ENCODE results near the gene APOB. TPM values are rescaled to one million over a fixed set of nuclear protein-coding genes. Genes with fewer than 3 reads are reported as not detected.

Gene APOB
- total RNA-seq, 1 experiment from 2014 or later = not detected

DNA sequence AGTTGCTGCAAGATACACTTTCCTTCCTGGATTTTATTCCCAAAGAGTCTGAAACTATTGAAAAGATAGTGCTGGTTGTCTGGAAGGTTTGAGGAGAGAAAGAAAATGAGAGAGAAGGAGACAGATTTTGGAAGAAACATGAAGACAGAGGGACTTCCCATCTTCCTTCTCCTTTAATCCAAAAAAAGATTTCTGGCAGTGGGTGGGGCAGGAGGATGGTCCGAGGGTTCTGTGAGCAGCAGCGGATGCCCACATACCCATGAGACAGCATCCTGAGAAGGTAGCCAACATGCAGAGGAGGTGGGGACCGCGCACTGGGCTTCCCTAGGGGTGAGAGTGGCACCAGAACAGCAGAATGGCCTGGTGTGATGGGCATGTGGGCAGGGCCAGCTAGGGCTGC is 84.6 kb downstream of the APOB start:
- H3K36me3 ChIP-seq = no peaks in the 10 kb centered on the region
- DNase-seq = no peak
- no peak overlapping the region for H3K4me3 ChIP-seq
- H3K9me3 ChIP-seq = no peaks in the 10 kb centered on the region
- 0 out of 2 replicates have a peak, but pooled peaks cover 3% of the 10 kb centered on the region for H3K27me3 ChIP-seq

- H3K36me3 ChIP-seq = no peaks in the 10 kb centered on the region
- H3K4me3 ChIP-seq = no peak overlapping the region
- H3K27me3 ChIP-seq = no peaks in the 10 kb centered on the region
- no peak for DNase-seq
- H3K9me3 ChIP-seq = no peaks in the 10 kb centered on the region
These were observed 85.9 kb downstream of the APOB start for GRCh38 chr2:20957788-20958525.

DNA sequence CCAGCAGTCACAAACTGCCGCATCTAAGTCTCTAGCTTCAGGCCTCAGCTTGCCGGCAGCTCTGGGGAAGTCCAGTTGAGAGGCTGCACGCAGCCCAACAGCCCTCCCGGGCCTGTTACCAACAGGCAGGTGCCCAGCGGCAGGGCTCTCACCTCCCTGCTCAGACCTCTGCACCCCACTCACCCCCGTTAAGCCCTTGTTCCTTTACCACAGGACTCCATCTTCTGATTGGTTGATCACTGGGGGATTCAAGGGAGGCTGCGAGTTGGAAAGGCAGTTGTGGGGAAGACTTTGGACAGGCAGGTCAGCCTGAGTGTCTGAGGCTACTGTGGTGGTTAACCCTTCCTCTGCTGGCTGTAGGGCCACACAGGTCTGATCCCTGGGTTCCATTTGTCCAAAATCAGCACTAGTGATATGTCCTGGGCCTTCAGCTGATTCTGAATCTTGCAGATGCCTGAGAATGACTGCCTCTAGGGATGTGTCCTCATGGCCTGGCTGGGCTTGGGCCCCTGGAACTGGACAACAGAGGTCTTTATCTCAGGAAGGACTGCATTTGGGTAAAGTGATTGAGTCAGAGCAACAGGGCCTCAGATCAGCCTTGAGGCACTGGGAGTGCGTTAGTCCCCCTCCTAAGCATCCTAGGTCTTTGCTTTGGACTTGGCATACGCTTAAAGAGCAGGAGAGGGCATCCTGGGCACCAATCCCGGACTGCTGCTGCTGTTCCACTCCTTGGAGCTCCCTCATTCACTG is 88.4 kb downstream of the APOB start:
- Histone ChIP-seq H3K27me3 (no peaks in the 10 kb centered on the region), H3K36me3 (no peaks in the 10 kb centered on the region), H3K9me3 (no peaks in the 10 kb centered on the region), H3K4me3 (no peak overlapping the region)
- no peak for DNase-seq

DNA sequence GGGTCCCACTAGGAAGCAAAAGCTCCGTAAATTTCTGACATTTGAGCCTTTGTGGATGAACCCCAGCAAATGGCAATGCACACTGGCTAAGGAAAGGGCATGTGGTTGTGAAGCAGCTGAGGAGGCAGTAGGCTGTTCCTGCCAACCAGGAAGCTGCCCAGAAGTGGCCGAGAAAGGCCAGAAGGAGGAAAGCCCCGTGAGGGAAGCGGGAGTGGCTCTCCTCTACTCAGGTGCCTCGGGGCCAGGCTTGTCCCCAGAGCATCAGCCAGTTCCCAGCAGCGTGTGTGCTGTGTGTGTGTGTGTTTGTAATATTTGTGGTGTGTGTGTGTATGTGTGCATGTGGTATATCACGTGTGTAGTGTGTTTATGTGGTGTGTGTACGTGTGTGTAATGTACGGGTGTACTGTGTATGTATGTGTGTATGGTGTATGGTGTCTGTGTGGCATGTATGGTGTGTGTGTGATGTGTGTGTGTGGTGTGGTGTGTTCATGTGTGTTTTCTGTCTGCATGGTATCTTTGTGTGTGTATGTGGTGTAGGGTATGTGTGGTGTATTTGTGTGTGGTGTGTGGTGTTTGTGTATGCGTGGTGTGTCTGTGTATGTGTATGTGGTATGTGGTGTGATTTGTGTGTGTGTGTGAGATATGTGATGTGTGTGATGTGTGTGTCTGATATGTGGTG is 90.6 kb downstream of the APOB start:
- H3K9me3 ChIP-seq = no peaks in the 10 kb centered on the region
- H3K27me3 ChIP-seq = no peaks in the 10 kb centered on the region
- DNase-seq = no peak
- H3K36me3 ChIP-seq = no peaks in the 10 kb centered on the region
- no peak overlapping the region for H3K4me3 ChIP-seq

Other genes starting within 250 kb of the APOB start
- 9.0 and 13.6 TPM in 2 replicates for gene LDAH, start 221.0 kb downstream of the APOB start, total RNA-seq (2014; rRNA removed; shearing (Covaris generic); ENCODE audit: low replicate concordance)
- not detected in 2 replicates for gene TDRD15, start 79.9 kb upstream of the APOB start, total RNA-seq (2014; rRNA removed; shearing (Covaris generic); ENCODE audit: low replicate concordance)

All from MG63 (cell line).